ENCODE measurements around the gene SMAD2. TPM values are rescaled to one million over a fixed set of nuclear protein-coding genes. Genes with fewer than 3 reads are reported as not detected.
"Not testable (repeated sequence)": the region's sequence is repeated elsewhere in the genome, so short reads cannot be mapped to it uniquely, and the experiment has no call there.

Gene SMAD2
- total RNA-seq, 1 donor from 2014 or later: 111 TPM

DNA sequence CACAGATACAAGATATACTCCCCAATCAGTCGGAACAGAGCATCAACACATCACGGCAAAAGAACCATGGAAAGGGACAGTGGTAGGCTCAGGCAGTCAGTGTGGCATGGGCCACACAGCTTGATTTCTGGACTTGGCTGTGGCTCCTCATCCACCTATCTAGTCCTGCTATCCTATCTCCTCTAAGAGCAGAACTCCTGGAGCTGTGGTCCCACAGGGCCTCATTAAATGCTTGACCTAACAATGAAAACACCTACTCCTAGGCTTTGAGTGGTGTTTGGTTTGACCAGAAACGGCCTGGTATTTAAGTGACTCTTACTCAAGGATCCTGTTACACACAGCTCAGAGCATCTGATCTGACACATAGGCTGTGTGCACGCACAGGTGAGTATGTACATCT is 33.6 kb upstream of the SMAD2 start:
- DNase-seq (ENCODE audit: extremely low spot score, unreplicated experiment): no peak
- H3K27ac Mint-ChIP-seq: no peak overlapping the region
- no peak overlapping the region for H3K4me3 Mint-ChIP-seq
- TF ChIP-seq, protein P1, sequence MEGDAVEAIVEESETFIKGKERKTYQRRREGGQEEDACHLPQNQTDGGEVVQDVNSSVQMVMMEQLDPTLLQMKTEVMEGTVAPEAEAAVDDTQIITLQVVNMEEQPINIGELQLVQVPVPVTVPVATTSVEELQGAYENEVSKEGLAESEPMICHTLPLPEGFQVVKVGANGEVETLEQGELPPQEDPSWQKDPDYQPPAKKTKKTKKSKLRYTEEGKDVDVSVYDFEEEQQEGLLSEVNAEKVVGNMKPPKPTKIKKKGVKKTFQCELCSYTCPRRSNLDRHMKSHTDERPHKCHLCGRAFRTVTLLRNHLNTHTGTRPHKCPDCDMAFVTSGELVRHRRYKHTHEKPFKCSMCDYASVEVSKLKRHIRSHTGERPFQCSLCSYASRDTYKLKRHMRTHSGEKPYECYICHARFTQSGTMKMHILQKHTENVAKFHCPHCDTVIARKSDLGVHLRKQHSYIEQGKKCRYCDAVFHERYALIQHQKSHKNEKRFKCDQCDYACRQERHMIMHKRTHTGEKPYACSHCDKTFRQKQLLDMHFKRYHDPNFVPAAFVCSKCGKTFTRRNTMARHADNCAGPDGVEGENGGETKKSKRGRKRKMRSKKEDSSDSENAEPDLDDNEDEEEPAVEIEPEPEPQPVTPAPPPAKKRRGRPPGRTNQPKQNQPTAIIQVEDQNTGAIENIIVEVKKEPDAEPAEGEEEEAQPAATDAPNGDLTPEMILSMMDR (conservative IDR thresholded peaks at IDR 0.05): no peak
- peaks cover 7% of the 10 kb centered on the region for H3K4me1 Mint-ChIP-seq (ENCODE audit: unreplicated experiment)
- peaks cover 21% of the 10 kb centered on the region for H3K9me3 Mint-ChIP-seq
- no peaks in the 10 kb centered on the region for H3K27me3 Mint-ChIP-seq
- H3K36me3 Mint-ChIP-seq: peaks cover 4% of the 10 kb centered on the region

DNA sequence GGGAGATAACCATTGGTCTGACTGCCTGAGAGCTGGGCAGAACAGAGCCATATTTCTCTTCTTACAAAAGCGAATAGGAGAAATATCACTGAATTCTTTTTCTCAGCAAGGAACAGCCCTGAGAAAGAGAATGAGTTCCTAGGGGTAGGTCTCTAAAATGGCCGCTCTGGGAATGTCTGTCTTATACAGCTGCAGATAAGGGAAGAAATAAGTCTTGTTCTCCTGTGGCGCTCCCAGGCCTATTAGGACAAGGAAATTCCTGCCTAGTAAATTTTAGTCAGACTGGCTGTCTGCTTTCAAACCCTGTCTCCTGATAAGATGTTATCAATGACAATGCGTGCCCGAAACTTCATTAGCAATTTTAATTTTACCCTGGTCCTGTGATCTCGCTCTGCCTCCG is 30.5 kb upstream of the SMAD2 start:
- H3K27me3 Mint-ChIP-seq; H3K27ac Mint-ChIP-seq; H3K4me3 Mint-ChIP-seq; DNase-seq (ENCODE audit: extremely low spot score, unreplicated experiment); H3K4me1 Mint-ChIP-seq (ENCODE audit: unreplicated experiment); H3K36me3 Mint-ChIP-seq: not testable (repeated sequence)
- peaks cover 11% of the 10 kb centered on the region for H3K9me3 Mint-ChIP-seq

DNA sequence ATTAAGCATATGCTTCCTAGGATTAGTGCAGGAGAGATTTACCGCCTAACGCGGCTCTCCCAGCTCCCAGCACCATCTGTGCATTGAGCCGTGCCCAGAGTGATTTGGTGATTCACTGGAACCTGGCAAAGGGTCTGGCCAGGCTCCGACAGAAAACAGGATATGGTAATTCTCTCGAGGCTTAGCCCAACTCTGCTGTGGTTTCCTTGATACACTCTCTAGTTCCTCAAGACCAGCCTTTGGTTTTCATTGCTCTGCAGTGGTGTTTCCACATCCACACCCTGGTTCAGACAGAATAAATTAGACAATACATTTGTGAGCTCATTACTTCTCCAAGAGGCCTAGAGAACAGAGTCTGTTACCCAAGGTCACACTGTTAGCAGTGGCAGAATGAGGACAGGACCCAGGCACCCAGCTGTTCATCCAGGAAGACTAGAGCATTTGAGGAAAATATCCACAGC is 23.0 kb upstream of the SMAD2 start:
- Mint-ChIP-seq H3K9me3 (no peaks in the 10 kb centered on the region), H3K27me3 (peaks cover 4% of the 10 kb centered on the region), H3K4me3 (no peak overlapping the region), H3K4me1 (ENCODE audit: unreplicated experiment) (no peaks in the 10 kb centered on the region), H3K27ac (no peak overlapping the region), H3K36me3 (no peaks in the 10 kb centered on the region)
- TF ChIP-seq, protein P1 (conservative IDR thresholded peaks at IDR 0.05): no peak
- DNase-seq (ENCODE audit: extremely low spot score, unreplicated experiment): no peak

- no peaks in the 10 kb centered on the region for H3K4me1 Mint-ChIP-seq (ENCODE audit: unreplicated experiment)
- H3K4me3 Mint-ChIP-seq: no peak overlapping the region
- no peak overlapping the region for H3K27ac Mint-ChIP-seq
- H3K36me3 Mint-ChIP-seq: no peaks in the 10 kb centered on the region
- peaks cover 4% of the 10 kb centered on the region for H3K27me3 Mint-ChIP-seq
- peaks cover 3% of the 10 kb centered on the region for H3K9me3 Mint-ChIP-seq
- no peak for DNase-seq (ENCODE audit: extremely low spot score, unreplicated experiment)
- TF ChIP-seq, protein P1 (conservative IDR thresholded peaks at IDR 0.05): no peak
These were observed 20.1 kb upstream of the SMAD2 start for GRCh38 chr18:47950511-47950910.

DNA sequence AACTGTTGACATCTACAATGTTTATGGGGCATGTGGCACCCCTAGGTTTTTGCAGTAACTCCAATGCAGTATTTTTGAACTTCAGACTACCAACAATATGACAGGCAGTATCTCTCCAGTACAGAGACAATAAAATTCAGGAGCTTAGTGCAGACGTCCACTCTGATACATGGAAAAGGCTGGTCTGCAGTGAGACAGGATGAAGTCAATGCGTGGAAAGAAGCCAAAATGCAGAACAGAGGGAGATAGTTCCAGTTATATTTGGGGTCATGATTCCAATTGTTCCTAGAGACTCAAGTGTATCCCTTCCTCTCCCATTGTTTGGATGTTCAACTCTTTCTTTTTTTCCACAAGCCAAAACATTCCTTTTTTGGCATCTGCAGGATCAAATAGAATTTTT is 18.7 kb upstream of the SMAD2 start:
- H3K4me3 Mint-ChIP-seq: no peak overlapping the region
- H3K27me3 Mint-ChIP-seq: peaks cover 8% of the 10 kb centered on the region
- peaks cover 3% of the 10 kb centered on the region for H3K9me3 Mint-ChIP-seq
- H3K4me1 Mint-ChIP-seq (ENCODE audit: unreplicated experiment): no peaks in the 10 kb centered on the region
- TF ChIP-seq, protein P1 (conservative IDR thresholded peaks at IDR 0.05): no peak
- DNase-seq (ENCODE audit: extremely low spot score, unreplicated experiment): no peak
- H3K27ac Mint-ChIP-seq: no peak overlapping the region
- H3K36me3 Mint-ChIP-seq: no peaks in the 10 kb centered on the region

DNA sequence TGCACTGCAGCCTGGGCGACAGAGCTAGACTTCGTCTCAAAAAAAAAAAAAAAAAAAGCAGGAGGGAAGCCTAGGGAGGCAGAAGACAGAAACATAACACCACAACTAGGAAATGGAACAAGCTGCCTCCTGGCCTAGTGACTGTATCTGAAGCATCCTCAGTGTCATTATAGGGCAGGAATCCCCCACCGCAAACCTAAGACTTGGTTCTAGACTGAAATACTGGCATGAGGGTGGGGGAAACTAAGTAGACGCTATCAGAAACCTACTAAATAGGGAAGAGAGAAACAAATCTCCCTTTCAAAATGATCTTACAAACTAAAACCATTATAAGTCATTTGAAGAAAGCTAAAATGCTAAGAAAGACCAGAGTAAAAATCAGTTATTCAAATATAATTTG is 16.4 kb upstream of the SMAD2 start:
- H3K9me3 Mint-ChIP-seq: peaks cover 3% of the 10 kb centered on the region
- TF ChIP-seq, protein P1 (conservative IDR thresholded peaks at IDR 0.05): no peak
- no peak for DNase-seq (ENCODE audit: extremely low spot score, unreplicated experiment)
- H3K4me1 Mint-ChIP-seq (ENCODE audit: unreplicated experiment): no peaks in the 10 kb centered on the region
- no peaks in the 10 kb centered on the region for H3K36me3 Mint-ChIP-seq
- no peak overlapping the region for H3K4me3 Mint-ChIP-seq
- peaks cover 8% of the 10 kb centered on the region for H3K27me3 Mint-ChIP-seq
- no peak overlapping the region for H3K27ac Mint-ChIP-seq
